PC-3 (cell line): ENCODE measurements around the gene EFTUD2. TPM values are rescaled to one million over a fixed set of nuclear protein-coding genes. Genes with fewer than 3 reads are reported as not detected.

ENCODE experiments used
- ATAC-seq: fragments of 200-7000 bp; cut with Tn5 transposase; 2 replicates; pipeline ENCODE4 v1.9.1; 2020; ENCODE audit warnings: mild to moderate bottlenecking, moderate library complexity
- BruUV-seq: library from RNA; stranded (reverse); fragments of 400-500 nt; replicated peaks from 2 replicates; lab custom pipeline; 2021; lab: Mats Ljungman, UMichigan
- CTCF ChIA-PET: fragments of 300-600 bp; sonication (Branson Sonifier 250); formaldehyde crosslinking; loops from one replicate; lab custom pipeline; 2022; ENCODE audit warnings: antibody characterized with exemption; lab: Charles Lee
- POLR2A ChIA-PET: fragments of 300-600 bp; sonication (Branson Sonifier 250); formaldehyde crosslinking; loops from one replicate; lab custom pipeline; 2022; ENCODE audit warnings: antibody characterized with exemption; ENCODE audit not compliant: unreplicated experiment; lab: Charles Lee
- DNase-seq: peaks from one replicate; pipeline ENCODE4 v3.0.0-alpha.2; 2015
- H2AFZ ChIP-seq: fragments of 300-600 bp; sonication (generic); 2 replicates; pipeline ENCODE4 v1.6.0; 2016; ENCODE audit warnings: antibody characterized with exemption, low read length
- H3F3A ChIP-seq: fragments of 300-600 bp; sonication (generic); one replicate; pipeline ENCODE4 v1.6.0; 2017; ENCODE audit warnings: antibody characterized with exemption, low read length, control low read depth, mild to moderate bottlenecking; ENCODE audit not compliant: unreplicated experiment
- H3K27ac ChIP-seq: fragments of 300-600 bp; sonication (generic); 2 replicates; pipeline ENCODE4 v1.5.1; 2016; ENCODE audit warnings: mild to moderate bottlenecking, low read length
- H3K27me3 ChIP-seq: fragments of 300-600 bp; sonication (generic); 2 replicates; pipeline ENCODE4 v1.6.1; 2016; ENCODE audit warnings: low read length, mixed read lengths
- H3K36me3 ChIP-seq: fragments of 300-600 bp; sonication (generic); 2 replicates; pipeline ENCODE4 v1.6.1; 2016; ENCODE audit warnings: low read depth, mixed run types, low read length, mixed read lengths
- H3K4me1 ChIP-seq: fragments of 300-600 bp; sonication (generic); 2 replicates; pipeline ENCODE4 v1.5.1; 2016; ENCODE audit warnings: low read length; ENCODE audit not compliant: insufficient read depth
- H3K4me2 ChIP-seq: fragments of 300-600 bp; sonication (generic); 2 replicates; pipeline ENCODE4 v1.6.0; 2016; ENCODE audit warnings: low read length
- H3K4me3 ChIP-seq: fragments of 300-600 bp; sonication (generic); 2 replicates; pipeline ENCODE4 v1.5.1; 2016; ENCODE audit warnings: mild to moderate bottlenecking, low read length, mixed read lengths
- H3K79me2 ChIP-seq: fragments of 300-600 bp; sonication (generic); 2 replicates; pipeline ENCODE4 v1.6.1; 2017; ENCODE audit warnings: low read length, mixed read lengths
- H3K9ac ChIP-seq: fragments of 300-600 bp; sonication (generic); 2 replicates; pipeline ENCODE4 v1.6.0; 2016; ENCODE audit warnings: mild to moderate bottlenecking, low read length
- H3K9me2 ChIP-seq: fragments of 300-600 bp; sonication (generic); replicated peaks from 2 replicates; pipeline ENCODE4 v1.6.1; 2016; ENCODE audit warnings: mixed run types, low read length, mixed read lengths
- H3K9me3 ChIP-seq: fragments of 300-600 bp; sonication (generic); 2 replicates; pipeline ENCODE4 v1.6.1; 2016; ENCODE audit warnings: low read length, mixed read lengths
- H4K20me1 ChIP-seq: fragments of 300-600 bp; sonication (generic); 2 replicates; pipeline ENCODE4 v1.6.1; 2016; ENCODE audit warnings: low read length, mixed read lengths
- EZH2 ChIP-seq: fragments of 300-600 bp; sonication (generic); IDR thresholded peaks from one replicate; pipeline ENCODE4 v1.6.1; 2017; ENCODE audit warnings: antibody characterized with exemption, mild to moderate bottlenecking, low read length; ENCODE audit not compliant: unreplicated experiment
- EZH2phosphoT487 ChIP-seq: fragments of 300-600 bp; sonication (generic); IDR thresholded peaks from 2 replicates; pipeline ENCODE4 v1.6.1; 2018; ENCODE audit warnings: mild to moderate bottlenecking, antibody characterized with exemption, low read length, borderline replicate concordance
- intact Hi-C: fragments of 100-400 bp; cut with micrococcal nuclease; formaldehyde crosslinking; loops from 2 replicates; pipeline ENCODE4 v1.9.0; 2023
- total RNA-seq: library from RNA; depleted of rRNA; stranded (reverse); fragments of >200 nt; gene quantifications from 2 replicates; pipeline ENCODE4 v1.2.3, GENCODE V29; 2014
- TF ChIP-seq, protein P1 (sequence below): fragments of 300-600 bp; sonication (generic); conservative IDR thresholded peaks from 2 replicates; pipeline ENCODE4 v1.5.1; 2017; ENCODE audit warnings: antibody characterized with exemption, low read depth, mild to moderate bottlenecking, low read length

EFTUD2 gene
- total RNA-seq, 1 experiment from 2014 or later: 227 TPM

DNA sequence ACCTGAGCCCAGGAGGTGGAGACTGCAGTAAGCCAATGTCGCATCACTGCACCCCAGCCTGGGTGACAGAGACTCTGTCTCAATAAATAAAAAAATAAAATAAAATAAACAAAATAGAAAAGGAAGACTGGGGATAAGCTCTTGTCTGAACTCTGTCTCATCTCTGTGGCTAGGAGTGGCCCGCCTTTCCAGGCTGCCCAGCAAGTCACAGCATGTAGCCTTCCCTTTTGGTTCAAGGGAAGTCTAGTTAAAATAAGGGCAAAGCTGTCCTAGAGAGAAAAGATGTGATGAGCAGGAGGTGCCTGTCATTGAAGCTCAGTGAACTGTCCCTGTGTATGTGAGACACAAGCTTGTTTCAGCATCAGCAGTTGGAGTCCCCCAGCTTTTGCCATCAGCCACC lies 18.8 kb upstream of the EFTUD2 start:
- Histone ChIP-seq H3K27me3 (no peaks in the 10 kb centered on the region), H3K36me3 (no peaks in the 10 kb centered on the region), H3K4me1 (peaks cover 20% of the 10 kb centered on the region), H3K9me2 (no peaks in the 10 kb centered on the region), H4K20me1 (no peaks in the 10 kb centered on the region), H3K4me3 (no peak overlapping the region), H2AFZ (no peak overlapping the region), H3K4me2 (no peak overlapping the region), H3F3A (no peaks in the 10 kb centered on the region), H3K9ac (no peak overlapping the region), H3K9me3 (no peaks in the 10 kb centered on the region), H3K79me2 (no peaks in the 10 kb centered on the region), H3K27ac (no peak overlapping the region)
- no peak for DNase-seq
- ChIA-PET POLR2A (interaction anchor here (0.5 kb wide), 1 partner anchor 29 kb away, joined by 8 read pairs; no protein-coding TSS in a partner anchor), CTCF (interaction anchor here (0.6 to 1.1 kb wide), 4 partner anchors 16 to 219 kb away, joined by 3 to 4 read pairs (median 3); no protein-coding TSS in a partner anchor)
- intact Hi-C loops: no loop called here
- TF ChIP-seq, protein P1, sequence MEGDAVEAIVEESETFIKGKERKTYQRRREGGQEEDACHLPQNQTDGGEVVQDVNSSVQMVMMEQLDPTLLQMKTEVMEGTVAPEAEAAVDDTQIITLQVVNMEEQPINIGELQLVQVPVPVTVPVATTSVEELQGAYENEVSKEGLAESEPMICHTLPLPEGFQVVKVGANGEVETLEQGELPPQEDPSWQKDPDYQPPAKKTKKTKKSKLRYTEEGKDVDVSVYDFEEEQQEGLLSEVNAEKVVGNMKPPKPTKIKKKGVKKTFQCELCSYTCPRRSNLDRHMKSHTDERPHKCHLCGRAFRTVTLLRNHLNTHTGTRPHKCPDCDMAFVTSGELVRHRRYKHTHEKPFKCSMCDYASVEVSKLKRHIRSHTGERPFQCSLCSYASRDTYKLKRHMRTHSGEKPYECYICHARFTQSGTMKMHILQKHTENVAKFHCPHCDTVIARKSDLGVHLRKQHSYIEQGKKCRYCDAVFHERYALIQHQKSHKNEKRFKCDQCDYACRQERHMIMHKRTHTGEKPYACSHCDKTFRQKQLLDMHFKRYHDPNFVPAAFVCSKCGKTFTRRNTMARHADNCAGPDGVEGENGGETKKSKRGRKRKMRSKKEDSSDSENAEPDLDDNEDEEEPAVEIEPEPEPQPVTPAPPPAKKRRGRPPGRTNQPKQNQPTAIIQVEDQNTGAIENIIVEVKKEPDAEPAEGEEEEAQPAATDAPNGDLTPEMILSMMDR: no peak
- no TSS peak for BruUV-seq
- ATAC-seq: no peak

DNA sequence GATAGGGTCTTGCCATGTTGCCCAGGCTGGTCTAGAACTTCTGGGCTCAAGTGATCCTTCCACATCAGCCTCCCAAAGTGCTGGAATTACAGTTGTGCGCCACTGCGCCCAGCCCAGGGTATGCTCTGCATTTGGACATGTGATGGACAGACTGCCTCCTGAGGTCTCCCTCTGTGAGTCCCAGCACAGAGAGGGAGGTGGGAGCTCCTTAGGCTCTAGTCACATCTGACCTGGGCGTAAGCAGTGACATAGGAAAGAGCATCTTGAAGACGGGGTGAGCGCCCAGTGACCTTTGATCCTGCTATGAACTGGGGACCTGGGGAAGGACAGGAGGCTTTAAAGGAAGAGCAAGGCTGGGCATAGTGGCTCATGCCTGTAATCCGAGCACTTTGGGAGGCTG lies 18.2 kb upstream of the EFTUD2 start:
- H3K4me2 ChIP-seq: peak overlapping the region; percentile 21; the same call in 1 of the 2 replicates
- intact Hi-C loops: no loop called here

DNA sequence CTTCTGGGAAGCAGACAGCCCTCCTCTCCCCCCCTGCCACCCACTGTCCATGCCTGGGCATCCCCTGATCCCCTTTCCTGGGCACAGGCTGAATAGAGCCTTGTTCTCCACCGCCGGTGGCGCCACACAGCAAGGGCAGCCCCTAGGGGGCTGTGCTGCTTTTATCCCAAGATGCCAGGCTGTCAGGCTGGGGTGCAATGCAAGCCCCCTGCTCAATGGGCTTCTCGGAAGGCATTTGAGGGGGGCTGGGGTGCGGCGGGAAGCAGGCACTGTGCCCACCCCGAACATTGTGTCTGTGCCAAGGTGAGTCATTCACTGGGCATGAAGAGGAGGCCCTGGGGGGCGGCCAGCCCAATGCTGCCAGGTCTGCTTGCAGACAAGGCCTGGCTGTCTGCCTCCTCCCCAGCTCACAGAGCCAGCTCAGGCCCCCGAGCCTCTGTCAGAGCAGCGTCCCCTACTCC lies 17.6 kb upstream of the EFTUD2 start:
- Histone ChIP-seq H3K4me1 (peaks cover 20% of the 10 kb centered on the region), H3K9me2 (no peaks in the 10 kb centered on the region), H4K20me1 (no peaks in the 10 kb centered on the region), H3K9ac (no peak overlapping the region), H3K4me3 (no peak overlapping the region), H2AFZ (no peak overlapping the region), H3K27me3 (no peaks in the 10 kb centered on the region), H3K9me3 (no peaks in the 10 kb centered on the region), H3F3A (no peaks in the 10 kb centered on the region), H3K4me2 (peak overlapping the region; percentile 21), H3K79me2 (no peaks in the 10 kb centered on the region), H3K27ac (no peak overlapping the region), H3K36me3 (no peaks in the 10 kb centered on the region)
- no TSS peak for BruUV-seq
- intact Hi-C loops: no loop called here
- CTCF ChIA-PET: interaction anchor here (0.6 to 0.7 kb wide), 3 partner anchors 95 to 212 kb away, joined by 3 to 9 read pairs (median 7); no protein-coding TSS in a partner anchor
- peak; percentile 75 for DNase-seq
- TF ChIP-seq EZH2 (no peak), EZH2phosphoT487 (no peak)
- TF ChIP-seq, protein P1: peak; percentile 27; the same call in 1 of the 2 replicates
- ATAC-seq: peak; percentile 57
- POLR2A ChIA-PET: no interaction called here

More for the DNA sequence above, 18.2 kb upstream of the EFTUD2 start:
- ChIA-PET POLR2A (interaction anchor here (0.5 kb wide), 1 partner anchor 30 kb away, joined by 8 read pairs; no protein-coding TSS in a partner anchor), CTCF (interaction anchor here (0.7 to 1.1 kb wide), 3 partner anchors 105 to 219 kb away, joined by 3 to 9 read pairs (median 4); no protein-coding TSS in a partner anchor)
- Histone ChIP-seq H3K27me3 (no peaks in the 10 kb centered on the region), H3K27ac (no peak overlapping the region), H3K9me2 (no peaks in the 10 kb centered on the region), H3F3A (no peaks in the 10 kb centered on the region), H3K9ac (no peak overlapping the region), H4K20me1 (no peaks in the 10 kb centered on the region), H3K9me3 (no peaks in the 10 kb centered on the region), H3K36me3 (no peaks in the 10 kb centered on the region), H2AFZ (no peak overlapping the region), H3K4me1 (peaks cover 20% of the 10 kb centered on the region), H3K4me3 (no peak overlapping the region), H3K79me2 (no peaks in the 10 kb centered on the region)
- BruUV-seq: no TSS peak
- DNase-seq (no peak), ATAC-seq (no peak)
- no peak for TF ChIP-seq EZH2phosphoT487
- TF ChIP-seq, protein P1: no peak
- TF ChIP-seq EZH2: no peak
